Trophoblast cell (in vitro differentiated cells and primary cell): ENCODE results near the gene GABRD.

ENCODE experiments used
- DNase-seq, 2 donors: peaks; one replicate each; pipeline ENCODE4 v3.0.0-alpha.2; 2016
- H2AFZ ChIP-seq: 2 replicates; pipeline ENCODE4 v1.6.1; 2013; ENCODE audit warnings: low read length, moderate library complexity, mild to moderate bottlenecking; ENCODE audit not compliant: insufficient read depth, poor library complexity
- H2AK5ac ChIP-seq: 2 replicates; pipeline ENCODE4 v1.6.1; 2013; ENCODE audit warnings: mild to moderate bottlenecking, low read length
- H2BK120ac ChIP-seq: 2 replicates; pipeline ENCODE4 v1.6.1; 2013; ENCODE audit warnings: low read length, mild to moderate bottlenecking, moderate library complexity; ENCODE audit not compliant: insufficient read depth, poor library complexity
- H2BK12ac ChIP-seq: 2 replicates; pipeline ENCODE4 v1.6.1; 2013; ENCODE audit warnings: mild to moderate bottlenecking, low read length, moderate library complexity
- H2BK5ac ChIP-seq: 2 replicates; pipeline ENCODE4 v1.6.1; 2013; ENCODE audit warnings: low read length, low read depth, moderate library complexity, mild to moderate bottlenecking; ENCODE audit not compliant: poor library complexity
- H3K14ac ChIP-seq: 2 replicates; pipeline ENCODE4 v1.6.1; 2013; ENCODE audit warnings: mild to moderate bottlenecking, low read length
- H3K18ac ChIP-seq: 2 replicates; pipeline ENCODE4 v1.6.1; 2013; ENCODE audit warnings: mild to moderate bottlenecking, low read length
- H3K23ac ChIP-seq: 2 replicates; pipeline ENCODE4 v1.6.1; 2013; ENCODE audit warnings: low read length
- H3K27ac ChIP-seq: 2 replicates; pipeline ENCODE4 v1.5.1; 2013; ENCODE audit warnings: low read depth, mild to moderate bottlenecking, inconsistent platforms, low read length, moderate library complexity
- H3K27me3 ChIP-seq: 2 replicates; pipeline ENCODE4 v1.6.1; 2013; ENCODE audit warnings: inconsistent platforms, mild to moderate bottlenecking, low read length, moderate library complexity; ENCODE audit not compliant: insufficient read depth
- H3K36me3 ChIP-seq, 2 experiments: 1 replicate in 1 of 2; 2 replicates in 1 of 2; pipeline ENCODE4 v1.6.1; 2013; ENCODE audit warnings: low read length in 2 of 2, mild to moderate bottlenecking in 2 of 2, moderate library complexity in 1 of 2; ENCODE audit not compliant: insufficient read depth in 2 of 2, control insufficient read depth in 1 of 2
- H3K4ac ChIP-seq: 2 replicates; pipeline ENCODE4 v1.6.1; 2013; ENCODE audit warnings: low read depth, mild to moderate bottlenecking, low read length, moderate library complexity
- H3K4me1 ChIP-seq, 2 experiments: 1 replicate in 1 of 2; 2 replicates in 1 of 2; pipeline ENCODE4 v1.6.1; 2013; ENCODE audit warnings: low read length in 2 of 2, mild to moderate bottlenecking in 2 of 2, moderate library complexity in 1 of 2; ENCODE audit not compliant: insufficient read depth in 2 of 2, control insufficient read depth in 1 of 2
- H3K4me2 ChIP-seq: 2 replicates; pipeline ENCODE4 v1.6.1; 2013; ENCODE audit warnings: inconsistent platforms, mild to moderate bottlenecking, low read length, moderate library complexity
- H3K4me3 ChIP-seq: 2 replicates; pipeline ENCODE4 v1.5.1; 2013; ENCODE audit warnings: mild to moderate bottlenecking, low read depth, low read length, inconsistent platforms
- H3K79me1 ChIP-seq: one replicate; pipeline ENCODE4 v1.6.1; 2013; ENCODE audit warnings: low read length
- H3K79me2 ChIP-seq: 2 replicates; pipeline ENCODE4 v1.6.1; 2013; ENCODE audit warnings: low read length, mild to moderate bottlenecking; ENCODE audit not compliant: control insufficient read depth, insufficient read depth, poor library complexity
- H3K9ac ChIP-seq: 2 replicates; pipeline ENCODE4 v1.6.1; 2013; ENCODE audit warnings: mild to moderate bottlenecking, low read length
- H3K9me3 ChIP-seq: 2 replicates; pipeline ENCODE4 v1.6.1; 2013; ENCODE audit warnings: low read depth, mild to moderate bottlenecking, control low read depth, inconsistent platforms, low read length; ENCODE audit not compliant: insufficient read depth
- H4K12ac ChIP-seq: 2 replicates; pipeline ENCODE4 v1.6.1; 2013; ENCODE audit warnings: low read depth, mild to moderate bottlenecking, low read length, moderate library complexity
- H4K8ac ChIP-seq: 2 replicates; pipeline ENCODE4 v1.6.1; 2013; ENCODE audit warnings: low read depth, mild to moderate bottlenecking, low read length, moderate library complexity
- H4K91ac ChIP-seq: one replicate; pipeline ENCODE4 v1.6.1; 2013; ENCODE audit warnings: low read depth, mild to moderate bottlenecking, low read length, moderate library complexity
- WGBS: extraction: QIAGEN DNeasy Blood & Tissue Kit; methylation state at CpG from one replicate; pipeline ENCODE4 v1.1.7; 2013; ENCODE audit warnings: missing lambda C conversion rate; ENCODE audit not compliant: insufficient read length, insufficient coverage; ENCODE audit errors: extremely low coverage; 5-methylcytosine and 5-hydroxymethylcytosine counted together

GABRD gene

GRCh38 chr1:2016123-2016522, 3.0 kb upstream of the GABRD start:
- H3K79me2 ChIP-seq = no peaks in the 10 kb centered on the region
- H2BK120ac ChIP-seq = no peak overlapping the region
- H3K79me1 ChIP-seq = no peaks in the 10 kb centered on the region
- no peak overlapping the region for H3K23ac ChIP-seq
- H3K4me2 ChIP-seq = no peak overlapping the region
- H3K14ac ChIP-seq = no peak overlapping the region
- H2AK5ac ChIP-seq = no peak overlapping the region
- no peak overlapping the region for H3K4ac ChIP-seq
- H2BK12ac ChIP-seq = no peak overlapping the region
- WGBS = no CpG with 5 or more reads among the region's 9 CpGs
- no peak overlapping the region for H3K4me3 ChIP-seq
- H4K91ac ChIP-seq = no peak overlapping the region
- no peaks in the 10 kb centered on the region for H3K9me3 ChIP-seq
- H3K4me1 ChIP-seq = no peaks in the 10 kb centered on the region
- H3K18ac ChIP-seq = no peak overlapping the region
- peaks cover 28% of the 10 kb centered on the region for H3K27me3 ChIP-seq
- H3K27ac ChIP-seq = no peak overlapping the region
- no peak overlapping the region for H2AFZ ChIP-seq
- H3K9ac ChIP-seq = no peak overlapping the region
- no peaks in the 10 kb centered on the region for H3K36me3 ChIP-seq
- DNase-seq = no peak
- H4K8ac ChIP-seq = no peak overlapping the region
- no peak overlapping the region for H2BK5ac ChIP-seq
- H4K12ac ChIP-seq = no peak overlapping the region

DNA sequence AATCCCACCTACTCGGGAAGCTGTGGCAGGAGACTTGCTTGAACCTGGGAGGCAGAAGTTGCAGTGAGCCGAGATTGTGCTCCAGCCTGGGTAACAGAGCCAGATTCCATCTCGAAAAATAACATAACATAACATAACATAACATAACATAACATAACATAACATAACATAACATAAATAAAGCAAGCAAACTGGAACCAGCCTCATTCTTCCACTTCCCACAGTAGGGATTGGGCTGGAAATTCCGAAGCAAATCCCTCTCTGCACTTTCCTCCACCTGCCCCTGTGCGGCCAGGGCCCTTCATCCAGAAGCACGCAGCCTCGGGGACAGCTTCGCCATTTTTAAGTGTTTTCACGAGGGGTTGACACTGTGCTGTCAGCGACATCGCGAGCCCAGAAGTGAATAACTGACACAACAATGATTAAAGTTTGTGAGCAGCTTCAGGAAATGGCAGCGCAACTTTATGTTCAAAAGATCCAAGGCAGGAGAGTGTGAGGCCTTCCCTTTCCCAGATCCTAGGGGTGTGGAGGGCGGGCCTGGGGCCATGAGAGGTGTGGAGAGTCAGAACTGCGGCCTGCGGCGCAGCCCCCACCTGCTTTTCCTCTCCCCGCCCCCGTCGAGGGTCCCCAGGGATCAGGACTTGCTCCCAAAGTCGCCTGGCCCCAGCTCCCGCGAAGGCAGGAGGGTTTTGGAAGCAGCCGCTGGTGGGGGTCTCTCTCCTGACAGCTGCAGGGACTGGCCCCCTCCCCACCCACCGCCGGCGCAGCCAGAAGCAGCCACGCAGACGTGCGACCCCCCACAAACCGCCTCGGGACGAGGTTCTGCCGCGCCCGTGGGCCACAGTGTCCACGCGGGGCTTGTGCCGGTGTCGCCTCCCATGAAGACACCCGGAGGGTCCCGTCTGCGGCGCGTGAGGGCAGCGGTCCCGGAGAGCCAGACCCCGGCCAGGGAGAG, 651 bp upstream of the GABRD start:
- H3K4ac ChIP-seq = no peak overlapping the region
- H3K36me3 ChIP-seq = no peaks in the 10 kb centered on the region
- H2BK12ac ChIP-seq = no peak overlapping the region
- H4K91ac ChIP-seq = no peak overlapping the region
- no peak overlapping the region for H3K18ac ChIP-seq
- no peak overlapping the region for H3K4me3 ChIP-seq
- peaks cover 28% of the 10 kb centered on the region for H3K27me3 ChIP-seq
- H2AK5ac ChIP-seq = no peak overlapping the region
- H2AFZ ChIP-seq = no peak overlapping the region
- H3K79me1 ChIP-seq = no peaks in the 10 kb centered on the region
- H3K9ac ChIP-seq = no peak overlapping the region
- DNase-seq = no peak
- H3K9me3 ChIP-seq = no peaks in the 10 kb centered on the region
- H3K79me2 ChIP-seq = no peaks in the 10 kb centered on the region
- no peak overlapping the region for H3K27ac ChIP-seq
- no peak overlapping the region for H4K12ac ChIP-seq
- no peaks in the 10 kb centered on the region for H3K4me1 ChIP-seq
- H3K14ac ChIP-seq = no peak overlapping the region
- WGBS = no CpG with 5 or more reads among the region's 48 CpGs
- H2BK120ac ChIP-seq = no peak overlapping the region
- H2BK5ac ChIP-seq = no peak overlapping the region
- no peak overlapping the region for H3K4me2 ChIP-seq
- no peak overlapping the region for H4K8ac ChIP-seq
- H3K23ac ChIP-seq = no peak overlapping the region

GRCh38 chr1:2019571-2020309, 595 bp downstream of the GABRD start:
- Histone ChIP-seq H3K36me3 (no peaks in the 10 kb centered on the region), H3K4ac (no peak overlapping the region), H3K4me2 (peak overlapping the region; percentile 56), H4K91ac (no peak overlapping the region), H4K8ac (no peak overlapping the region), H2BK120ac (no peak overlapping the region), H2BK12ac (no peak overlapping the region), H3K27ac (no peak overlapping the region), H3K4me1 (no peaks in the 10 kb centered on the region), H3K9me3 (no peaks in the 10 kb centered on the region), H3K14ac (no peak overlapping the region), H4K12ac (no peak overlapping the region), H3K4me3 (no peak overlapping the region), H3K23ac (no peak overlapping the region), H3K27me3 (peaks cover 28% of the 10 kb centered on the region), H3K79me1 (no peaks in the 10 kb centered on the region), H2AK5ac (no peak overlapping the region), H2AFZ (no peak overlapping the region), H3K18ac (no peak overlapping the region), H3K79me2 (no peaks in the 10 kb centered on the region), H2BK5ac (no peak overlapping the region), H3K9ac (no peak overlapping the region)
- WGBS = no CpG with 5 or more reads among the region's 61 CpGs
- DNase-seq = no peak

GRCh38 chr1:2020310-2020655, 1.1 kb downstream of the GABRD start:
- Histone ChIP-seq H3K36me3 (no peaks in the 10 kb centered on the region), H3K14ac (no peak overlapping the region), H2BK5ac (no peak overlapping the region), H3K79me1 (no peaks in the 10 kb centered on the region), H3K9me3 (no peaks in the 10 kb centered on the region), H3K4me1 (no peaks in the 10 kb centered on the region), H3K4ac (no peak overlapping the region), H3K27ac (no peak overlapping the region), H2BK120ac (no peak overlapping the region), H2BK12ac (no peak overlapping the region), H3K18ac (no peak overlapping the region), H3K23ac (no peak overlapping the region), H3K9ac (no peak overlapping the region), H2AFZ (no peak overlapping the region), H3K4me2 (no peak overlapping the region), H4K12ac (no peak overlapping the region), H4K8ac (no peak overlapping the region), H3K4me3 (no peak overlapping the region), H3K27me3 (peaks cover 28% of the 10 kb centered on the region), H3K79me2 (no peaks in the 10 kb centered on the region), H4K91ac (no peak overlapping the region), H2AK5ac (no peak overlapping the region)
- WGBS = no CpG with 5 or more reads among the region's 11 CpGs
- no peak for DNase-seq
